Mucosa of descending colon (tissue), 3 donors: ENCODE results near the gene EEF1G. TPM values are rescaled to one million over a fixed set of nuclear protein-coding genes. Genes with fewer than 3 reads are reported as not detected.
"Not testable (repeated sequence)": the region's sequence is repeated elsewhere in the genome, so short reads cannot be mapped to it uniquely, and the experiment has no call there.

Experiments used
- ATAC-seq: fragments of 200-7000 bp; cut with Tn5 transposase; one replicate; pipeline ENCODE4 v1.9.1; 2020; ENCODE audit warnings: mild to moderate bottlenecking, moderate library complexity
- DNase-seq, 3 donors: peaks; one replicate each; pipeline ENCODE4 v3.0.0-alpha.2; 2020
- H3K36me3 ChIP-seq: fragments of 200-600 bp; one replicate; pipeline ENCODE4 v1.8.0; 2021; ENCODE audit warnings: low read depth, mild to moderate bottlenecking
- H3K4me1 ChIP-seq: fragments of 200-600 bp; one replicate; pipeline ENCODE4 v1.8.0; 2021; ENCODE audit warnings: low read depth, mild to moderate bottlenecking
- H3K4me3 ChIP-seq: fragments of 200-600 bp; one replicate; pipeline ENCODE4 v1.8.0; 2021; ENCODE audit warnings: mild to moderate bottlenecking
- H3K9me3 ChIP-seq: fragments of 200-600 bp; one replicate; pipeline ENCODE4 v1.8.0; 2021; ENCODE audit warnings: mild to moderate bottlenecking
- intact Hi-C, 2 donors: fragments of 100-400 bp; cut with DNase I in 1 of 2; cut with micrococcal nuclease in 1 of 2; formaldehyde crosslinking; loops; one replicate each; pipeline versions ENCODE4 v1.11.0 to v1.11.1; 2022; cut with DNase I, micrococcal nuclease
- total RNA-seq, 3 donors: library from RNA; stranded (reverse); fragmentation: NEBNext Ultra II Directional in 2 of 3; extraction: Animal tissue kit (Norgen Biotek cat#: 25700) in 2 of 3; gene quantifications; one replicate each; pipeline versions ENCODE4 v1.2.1 to v1.2.4, GENCODE V29; 2021 to 2023
- TF ChIP-seq, protein P1 (sequence below): fragments of 200-600 bp; IDR thresholded peaks from one replicate; pipeline ENCODE4 v1.8.0; 2022; ENCODE audit warnings: antibody characterized with exemption, mild to moderate bottlenecking
- donor health status: DM: no; HTN: no; CAD: no; lungs with moderate emphysema.
- donor health status: DM: no; HTN: no; CAD: no.
- donor health status: DM: no; HTN: yes; CAD: no.

Gene EEF1G
- total RNA-seq, 3 donors from 2014 or later: 1,059 to 1,365 (median 1,164) TPM

GRCh38 chr11:62553839-62554361, 19.8 kb downstream of the EEF1G start:
- Histone ChIP-seq H3K9me3 (no peaks in the 10 kb centered on the region), H3K36me3 (peaks cover 4% of the 10 kb centered on the region), H3K4me1 (peaks cover 85% of the 10 kb centered on the region), H3K4me3 (no peak overlapping the region)
- ATAC-seq: peak; percentile 15
- TF ChIP-seq, protein P1, sequence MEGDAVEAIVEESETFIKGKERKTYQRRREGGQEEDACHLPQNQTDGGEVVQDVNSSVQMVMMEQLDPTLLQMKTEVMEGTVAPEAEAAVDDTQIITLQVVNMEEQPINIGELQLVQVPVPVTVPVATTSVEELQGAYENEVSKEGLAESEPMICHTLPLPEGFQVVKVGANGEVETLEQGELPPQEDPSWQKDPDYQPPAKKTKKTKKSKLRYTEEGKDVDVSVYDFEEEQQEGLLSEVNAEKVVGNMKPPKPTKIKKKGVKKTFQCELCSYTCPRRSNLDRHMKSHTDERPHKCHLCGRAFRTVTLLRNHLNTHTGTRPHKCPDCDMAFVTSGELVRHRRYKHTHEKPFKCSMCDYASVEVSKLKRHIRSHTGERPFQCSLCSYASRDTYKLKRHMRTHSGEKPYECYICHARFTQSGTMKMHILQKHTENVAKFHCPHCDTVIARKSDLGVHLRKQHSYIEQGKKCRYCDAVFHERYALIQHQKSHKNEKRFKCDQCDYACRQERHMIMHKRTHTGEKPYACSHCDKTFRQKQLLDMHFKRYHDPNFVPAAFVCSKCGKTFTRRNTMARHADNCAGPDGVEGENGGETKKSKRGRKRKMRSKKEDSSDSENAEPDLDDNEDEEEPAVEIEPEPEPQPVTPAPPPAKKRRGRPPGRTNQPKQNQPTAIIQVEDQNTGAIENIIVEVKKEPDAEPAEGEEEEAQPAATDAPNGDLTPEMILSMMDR: no peak
- DNase-seq: peak in 1 of 3 donors; percentile 53
- intact Hi-C loops: no loop called here

DNA sequence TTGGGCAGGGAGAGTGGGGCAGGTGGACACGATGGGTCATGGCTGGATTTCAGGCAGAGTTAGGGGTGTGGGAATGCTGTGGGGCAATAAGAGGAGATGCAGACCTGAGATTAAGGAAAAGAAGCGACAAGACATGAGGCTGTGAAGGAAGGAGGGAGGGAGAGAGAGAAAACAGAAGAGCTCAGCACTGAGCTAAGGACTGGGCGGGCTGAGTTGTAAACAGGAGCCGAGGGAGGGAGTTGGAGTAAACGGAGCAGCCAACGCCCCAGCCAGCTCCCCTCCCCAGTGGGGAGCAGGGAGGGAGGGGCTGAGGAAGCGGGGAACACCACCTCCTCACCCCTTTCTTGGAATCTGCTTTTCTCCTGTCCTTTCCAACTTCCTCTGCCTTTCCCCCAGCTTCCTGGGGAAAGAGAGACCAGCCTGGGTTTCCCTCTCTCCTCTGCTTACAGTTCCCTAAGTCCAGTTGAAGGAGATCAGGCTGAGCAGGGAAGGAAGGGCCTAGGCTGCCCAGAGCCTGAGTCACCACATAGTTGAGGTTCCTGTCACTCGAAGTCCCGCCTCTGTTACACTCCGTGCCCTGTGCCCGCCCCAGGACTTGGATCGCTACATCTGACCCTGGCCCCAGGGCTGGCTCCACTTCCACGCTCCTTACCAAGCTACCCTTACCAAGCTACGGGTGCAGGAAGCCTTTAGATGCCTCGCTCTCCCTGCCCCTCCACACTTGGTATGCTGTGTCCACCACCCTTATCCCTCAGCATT, 20.4 kb downstream of the EEF1G start:
- TF ChIP-seq, protein P1: no peak
- Histone ChIP-seq H3K9me3 (no peaks in the 10 kb centered on the region), H3K36me3 (peaks cover 4% of the 10 kb centered on the region), H3K4me3 (peak overlapping the region; percentile 3), H3K4me1 (peaks cover 91% of the 10 kb centered on the region)
- ATAC-seq (peak; percentile 65), DNase-seq (peak; percentile 87 to 93 (median 88))
- intact Hi-C loops: no loop called here

DNA sequence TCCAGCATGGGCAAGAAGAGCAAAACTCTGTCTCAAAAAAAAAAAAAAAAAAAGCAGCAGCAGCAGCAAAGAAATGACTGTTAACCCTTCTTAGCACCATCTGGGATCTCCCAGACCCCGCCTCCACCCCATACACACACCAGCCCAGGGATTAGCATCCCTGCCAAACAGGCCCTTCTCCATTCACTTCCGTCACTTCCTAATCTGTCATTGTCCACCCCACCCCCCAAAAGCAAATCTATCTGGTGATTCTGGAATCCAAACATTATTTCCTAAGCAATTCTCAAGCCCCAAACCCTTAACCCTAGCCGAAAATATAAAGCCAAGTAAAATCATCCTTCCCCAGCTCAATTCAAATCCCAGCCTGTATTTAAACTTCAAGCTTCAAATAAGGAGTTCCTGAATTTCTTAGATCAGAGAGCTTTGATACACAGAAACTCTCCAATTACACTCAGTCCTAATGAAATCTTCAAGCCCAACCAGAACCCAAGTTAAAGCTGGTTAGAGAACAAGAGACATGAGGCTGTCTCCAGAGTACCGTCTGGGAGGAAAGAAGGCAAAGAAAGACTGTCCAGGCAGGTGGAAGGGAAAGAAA, 21.1 kb downstream of the EEF1G start:
- H3K36me3 ChIP-seq: peaks cover 4% of the 10 kb centered on the region
- ATAC-seq (no peak), DNase-seq (peak in 1 of 3 donors; percentile 62)
- no peak overlapping the region for H3K4me3 ChIP-seq
- H3K9me3 ChIP-seq: no peaks in the 10 kb centered on the region
- H3K4me1 ChIP-seq: peaks cover 92% of the 10 kb centered on the region
- intact Hi-C loops: no loop called here
- TF ChIP-seq, protein P1: no peak

- intact Hi-C loops, DNase-seq, H3K9me3 ChIP-seq, ATAC-seq, H3K4me3 ChIP-seq, H3K36me3 ChIP-seq: not testable (repeated sequence)
- peaks cover 72% of the 10 kb centered on the region for H3K4me1 ChIP-seq
These were observed 23.2 kb downstream of the EEF1G start for GRCh38 chr11:62550478-62550877.

DNA sequence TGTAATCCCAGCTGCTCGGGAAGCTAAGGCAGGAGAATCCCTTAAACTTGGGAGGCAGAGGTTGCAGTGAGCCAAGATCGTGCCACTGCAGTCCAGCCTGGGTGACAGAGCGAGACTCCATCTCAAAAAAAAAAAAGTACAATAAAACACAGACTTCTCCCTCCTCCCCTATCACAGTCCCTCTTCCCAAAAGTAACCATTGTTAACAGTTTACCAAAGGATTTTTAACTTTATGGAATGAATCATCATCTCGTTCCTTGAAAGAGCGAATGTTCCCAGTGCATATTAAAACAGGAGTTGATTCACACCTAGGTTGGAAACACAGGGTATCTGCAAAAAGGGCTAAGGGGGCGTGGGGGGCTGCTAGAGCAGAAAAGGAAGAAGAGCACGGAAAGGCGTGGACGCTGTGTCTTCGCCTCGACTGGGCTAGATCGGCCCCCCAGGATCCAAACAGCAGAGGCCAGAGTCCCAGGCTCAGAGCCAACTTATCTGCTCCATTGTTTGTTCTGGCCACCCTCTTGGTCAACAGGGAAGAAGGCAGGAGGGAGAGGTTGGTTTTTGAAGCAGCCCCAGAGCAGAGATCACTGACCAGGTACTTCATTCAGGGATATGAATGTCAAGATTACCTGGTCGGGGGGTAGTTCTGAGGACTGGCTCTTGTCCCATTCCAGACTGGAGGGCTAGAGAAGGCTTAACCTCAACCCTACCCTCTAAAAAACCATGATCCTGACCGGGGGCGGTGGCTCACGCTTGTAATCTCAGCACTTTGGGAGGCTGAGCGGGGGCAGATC, 25.0 kb downstream of the EEF1G start:
- intact Hi-C loops: loop anchor here in 1 of 2 donors (10.0 kb wide), 1 partner anchor 154 kb away; no protein-coding TSS in a partner anchor
- H3K9me3 ChIP-seq: no peaks in the 10 kb centered on the region
- peak; percentile 16 for ATAC-seq
- H3K4me1 ChIP-seq: peaks cover 63% of the 10 kb centered on the region
- H3K36me3 ChIP-seq: no peaks in the 10 kb centered on the region
- no peak overlapping the region for H3K4me3 ChIP-seq
- DNase-seq: peak in 2 of 3 donors; percentile 67 to 83
- TF ChIP-seq, protein P1: no peak
